Muscle of leg (tissue), 11 donors: ENCODE results near the gene WDR90. TPM values are rescaled to one million over a fixed set of nuclear protein-coding genes. Genes with fewer than 3 reads are reported as not detected.

ENCODE experiments used
- DNase-seq: peaks from one replicate; pipeline ENCODE4 v3.0.0; 2013
- H3K27ac ChIP-seq: one replicate; pipeline ENCODE4 v1.5.1; 2013; ENCODE audit warnings: mild to moderate bottlenecking, low read length, control low read depth
- H3K27me3 ChIP-seq: one replicate; pipeline ENCODE4 v1.6.1; 2013; ENCODE audit warnings: low read length; ENCODE audit not compliant: control insufficient read depth, insufficient read depth
- H3K36me3 ChIP-seq: one replicate; pipeline ENCODE4 v1.6.1; 2013; ENCODE audit warnings: low read length; ENCODE audit not compliant: control insufficient read depth, insufficient read depth
- H3K4me1 ChIP-seq: one replicate; pipeline ENCODE4 v1.6.1; 2013; ENCODE audit warnings: low read length; ENCODE audit not compliant: control insufficient read depth, insufficient read depth
- H3K4me3 ChIP-seq: one replicate; pipeline ENCODE4 v1.5.1; 2013; ENCODE audit warnings: low read length, control low read depth
- H3K9me3 ChIP-seq: replicated peaks from 2 replicates; pipeline ENCODE4 v1.6.1; 2013; ENCODE audit warnings: low read depth, low read length; ENCODE audit not compliant: control insufficient read depth
- WGBS: methylation state at CpG from one replicate; pipeline ENCODE4 v1.1.5; 2013; ENCODE audit warnings: missing lambda C conversion rate; ENCODE audit not compliant: insufficient coverage; 5-methylcytosine and 5-hydroxymethylcytosine counted together
- polyA plus RNA-seq, 8 donors: library from polyadenylated mRNA; unstranded; fragments of 120-200 nt; gene quantifications; one replicate each; pipeline versions ENCODE4 v1.2.1 to v1.2.3, GENCODE V29; 2013; ENCODE audit warnings: inconsistent platforms in 1 of 8, low replicate concordance in 1 of 8; ENCODE audit not compliant: insufficient read length in 8 of 8, insufficient read depth in 1 of 8
- total RNA-seq: library from RNA; stranded (reverse); fragments of 120-200 nt; gene quantifications from one replicate; pipeline ENCODE4 v1.2.4, GENCODE V29; 2013

The WDR90 gene
- total and polyA plus RNA-seq, 9 donors: 10.6 to 30.5 (median 20.0) TPM

GRCh38 chr16:675884-676564 is 26.9 kb downstream of the WDR90 start:
- H3K9me3 ChIP-seq: no peaks in the 10 kb centered on the region
- H3K4me1 ChIP-seq: peaks cover 28% of the 10 kb centered on the region
- H3K36me3 ChIP-seq: peaks cover 34% of the 10 kb centered on the region
- peaks cover 29% of the 10 kb centered on the region for H3K27me3 ChIP-seq
- DNase-seq: no peak
- no peak overlapping the region for H3K27ac ChIP-seq
- no peak overlapping the region for H3K4me3 ChIP-seq
- 51% methylated on average over 14 of the region's 25 CpGs for WGBS

GRCh38 chr16:676565-676902 is 27.4 kb downstream of the WDR90 start:
- Histone ChIP-seq H3K27me3 (peaks cover 29% of the 10 kb centered on the region), H3K9me3 (no peaks in the 10 kb centered on the region), H3K4me1 (peaks cover 33% of the 10 kb centered on the region), H3K36me3 (peaks cover 33% of the 10 kb centered on the region), H3K4me3 (no peak overlapping the region), H3K27ac (no peak overlapping the region)
- no peak for DNase-seq
- WGBS: 88% methylated on average over 21 of the region's 21 CpGs

GRCh38 chr16:676913-677312 is 27.7 kb downstream of the WDR90 start:
- Histone ChIP-seq H3K27me3 (peaks cover 29% of the 10 kb centered on the region), H3K4me3 (no peak overlapping the region), H3K9me3 (no peaks in the 10 kb centered on the region), H3K4me1 (peaks cover 37% of the 10 kb centered on the region), H3K36me3 (peaks cover 34% of the 10 kb centered on the region), H3K27ac (no peak overlapping the region)
- WGBS: 60% methylated on average over 23 of the region's 23 CpGs
- DNase-seq: no peak

- Histone ChIP-seq H3K4me1 (peaks cover 38% of the 10 kb centered on the region), H3K36me3 (peaks cover 34% of the 10 kb centered on the region), H3K4me3 (no peak overlapping the region), H3K27ac (no peak overlapping the region), H3K27me3 (peaks cover 29% of the 10 kb centered on the region), H3K9me3 (no peaks in the 10 kb centered on the region)
- 51% methylated on average over 31 of the region's 57 CpGs for WGBS
- no peak for DNase-seq
These were observed 28.4 kb downstream of the WDR90 start for GRCh38 chr16:677316-678190.

- no peak for DNase-seq
- Histone ChIP-seq H3K4me3 (no peak overlapping the region), H3K36me3 (peaks cover 34% of the 10 kb centered on the region), H3K27ac (no peak overlapping the region), H3K9me3 (no peaks in the 10 kb centered on the region), H3K27me3 (peaks cover 29% of the 10 kb centered on the region), H3K4me1 (peaks cover 44% of the 10 kb centered on the region)
- 65% methylated on average over 18 of the region's 21 CpGs for WGBS
These were observed 29.2 kb downstream of the WDR90 start for GRCh38 chr16:678209-678857.

- no peaks in the 10 kb centered on the region for H3K9me3 ChIP-seq
- DNase-seq: peak; percentile 85
- H3K4me3 ChIP-seq: peak overlapping the region; percentile 49
- H3K36me3 ChIP-seq: peaks cover 29% of the 10 kb centered on the region
- peaks cover 29% of the 10 kb centered on the region for H3K27me3 ChIP-seq
- H3K27ac ChIP-seq: peak overlapping the region; percentile 80
- peaks cover 48% of the 10 kb centered on the region for H3K4me1 ChIP-seq
- WGBS: 21% methylated on average over 40 of the region's 52 CpGs
These were observed 30.0 kb downstream of the WDR90 start for GRCh38 chr16:678858-679813.

- no peaks in the 10 kb centered on the region for H3K9me3 ChIP-seq
- WGBS: under 1% methylated on average over 74 of the region's 91 CpGs
- peaks cover 25% of the 10 kb centered on the region for H3K36me3 ChIP-seq
- H3K27ac ChIP-seq: peak within 1 kb of the TSS; percentile 97
- H3K4me1 ChIP-seq: peaks cover 49% of the 10 kb centered on the region
- peak; percentile 95 for DNase-seq
- peak within 1 kb of the TSS; percentile 77 for H3K4me3 ChIP-seq
- peaks cover 25% of the 10 kb centered on the region for H3K27me3 ChIP-seq
These were observed 30.9 kb downstream of the WDR90 start, which contains the start of gene STUB1 for GRCh38 chr16:679814-680624. Gene STUB1 (plus strand): TSS chr16:680410. CDS start chr16:680526, 116 bp downstream.

- DNase-seq: no peak
- under 1% methylated on average over 32 of the region's 38 CpGs for WGBS
- Histone ChIP-seq H3K4me3 (peak overlapping the region; percentile 77), H3K27me3 (peaks cover 22% of the 10 kb centered on the region), H3K36me3 (peaks cover 30% of the 10 kb centered on the region), H3K4me1 (peaks cover 49% of the 10 kb centered on the region), H3K27ac (peak overlapping the region; percentile 62), H3K9me3 (no peaks in the 10 kb centered on the region)
These were observed 31.4 kb downstream of the WDR90 start for GRCh38 chr16:680625-680945.
